GM12878 (cell line): ENCODE measurements around the gene PKD2. TPM values are rescaled to one million over a fixed set of nuclear protein-coding genes. Genes with fewer than 3 reads are reported as not detected.
A peak's percentile ranks its signal among the peaks of the same experiment; 100 is the strongest.

ENCODE experiments used
- ATAC-seq: fragments of 200-7000 bp; cut with Tn5 transposase; 3 replicates; pipeline ENCODE4 v1.9.1; 2020; ENCODE audit warnings: mild to moderate bottlenecking, moderate library complexity
- BruUV-seq: library from RNA; stranded (reverse); fragments of 400-500 nt; replicated peaks from 2 replicates; lab custom pipeline; 2021; lab: Mats Ljungman, UMichigan
- CTCF ChIA-PET: fragments of 300-600 bp; sonication (Branson Sonifier 250); formaldehyde crosslinking; extraction: SDS; loops from one replicate; lab custom pipeline; 2021; ENCODE audit warnings: inconsistent platforms; lab: Yijun Ruan, JAX
- POLR2A ChIA-PET: fragments of 350-600 bp; formaldehyde crosslinking; extraction: SDS; loops from one replicate; lab custom pipeline; 2021; ENCODE audit warnings: inconsistent platforms; lab: Charles Lee
- RAD21 ChIA-PET: fragments of 300-600 bp; sonication (Branson Sonifier 250); formaldehyde crosslinking; loops from one replicate; lab custom pipeline; 2023; ENCODE audit warnings: antibody characterized with exemption; ENCODE audit not compliant: unreplicated experiment; lab: Charles Lee
- SMC1A ChIA-PET: fragments of 300-600 bp; sonication (Branson Sonifier 250); formaldehyde crosslinking; loops from one replicate; lab custom pipeline; 2023; ENCODE audit not compliant: unreplicated experiment, uncharacterized antibody; lab: Charles Lee
- DNase-seq: peaks from one replicate; pipeline ENCODE4 v3.0.0-alpha.2; 2011; ENCODE audit warnings: low read depth, low spot score
- FAIRE-seq: peaks from 3 replicates; lab custom pipeline; 2011; peaks lifted over from hg19 to GRCh38; lab: Jason Lieb, UNC
- H2AFZ ChIP-seq: 2 replicates; pipeline ENCODE4 v1.6.0; 2011; ENCODE audit warnings: low read depth, low read length, control low read depth; ENCODE audit not compliant: control insufficient read depth
- H3K27ac ChIP-seq: 2 replicates; pipeline ENCODE4 v1.5.1; 2011; ENCODE audit warnings: control low read depth; ENCODE audit not compliant: control insufficient read depth, insufficient read depth
- H3K27me3 ChIP-seq, 2 experiments: replicated peaks in 1 of 2; 2 replicates each; pipeline versions ENCODE4 v1.6.0 to v1.6.1; 2011; ENCODE audit warnings: low read length in 1 of 2; ENCODE audit not compliant: control insufficient read depth in 2 of 2, insufficient read depth in 2 of 2
- H3K36me3 ChIP-seq, 2 experiments: 2 replicates each; pipeline ENCODE4 v1.5.1; 2011; ENCODE audit warnings: low read length in 1 of 2; ENCODE audit not compliant: control insufficient read depth in 2 of 2, insufficient read depth in 2 of 2
- H3K4me1 ChIP-seq: 2 replicates; pipeline ENCODE4 v1.6.1; 2011; ENCODE audit warnings: mild to moderate bottlenecking, low read length, moderate library complexity, mixed read lengths; ENCODE audit not compliant: control insufficient read depth, insufficient read depth
- H3K4me2 ChIP-seq: 2 replicates; pipeline ENCODE4 v1.6.0; 2011; ENCODE audit warnings: control low read depth; ENCODE audit not compliant: control insufficient read depth, insufficient read depth
- H3K4me3 ChIP-seq: fragments of 200-600 bp; sonication (generic); 2 replicates; pipeline ENCODE4 v1.5.1; 2016
- H3K79me2 ChIP-seq: 2 replicates; pipeline ENCODE4 v1.6.0; 2011; ENCODE audit warnings: low read length; ENCODE audit not compliant: control insufficient read depth, insufficient read depth
- H3K9ac ChIP-seq: 2 replicates; pipeline ENCODE4 v1.8.0; 2011; ENCODE audit warnings: low read length, control low read depth, mixed read lengths; ENCODE audit not compliant: control insufficient read depth, insufficient read depth
- H3K9me3 ChIP-seq: replicated peaks from 3 replicates; pipeline ENCODE4 v1.5.1; 2011; ENCODE audit warnings: mild to moderate bottlenecking, low read length; ENCODE audit not compliant: control insufficient read depth, insufficient read depth
- H4K20me1 ChIP-seq: 2 replicates; pipeline ENCODE4 v1.6.0; 2011; ENCODE audit not compliant: control insufficient read depth, insufficient read depth
- ASH2L ChIP-seq: fragments of 300-600, 200-600 bp; sonication (generic); IDR thresholded peaks from 2 replicates; pipeline ENCODE4 v1.6.1; 2017; ENCODE audit warnings: low read depth, mild to moderate bottlenecking, borderline replicate concordance
- BMI1 ChIP-seq: fragments of 450-650 bp; IDR thresholded peaks from 2 replicates; pipeline ENCODE4 v1.6.1; 2016; ENCODE audit warnings: mild to moderate bottlenecking, moderate library complexity, borderline replicate concordance
- FOXM1 ChIP-seq: IDR thresholded peaks from 2 replicates; pipeline ENCODE4 v1.6.1; 2012; ENCODE audit warnings: low read depth, mild to moderate bottlenecking, inconsistent platforms, low read length, moderate library complexity
- IKZF2 ChIP-seq, 2 experiments: fragments of 450-650 bp; IDR thresholded peaks; 2 replicates each; pipeline ENCODE4 v1.6.1; 2017; ENCODE audit warnings: mild to moderate bottlenecking in 2 of 2, moderate library complexity in 2 of 2
- MTA2 ChIP-seq: fragments of 450-650 bp; IDR thresholded peaks from 2 replicates; pipeline ENCODE4 v1.6.1; 2016; ENCODE audit warnings: low read depth, mild to moderate bottlenecking, moderate library complexity
- MYB ChIP-seq: fragments of 150-350 bp; IDR thresholded peaks from 2 replicates; pipeline ENCODE4 v1.6.1; 2014; ENCODE audit warnings: mild to moderate bottlenecking, low read depth, low read length, borderline replicate concordance
- NBN ChIP-seq: fragments of 450-650 bp; IDR thresholded peaks from 2 replicates; pipeline ENCODE4 v1.6.1; 2016
- PKNOX1 ChIP-seq: fragments of 450-650 bp; IDR thresholded peaks from 2 replicates; pipeline ENCODE4 v1.6.1; 2016; ENCODE audit warnings: mild to moderate bottlenecking
- RELB ChIP-seq: fragments of 450-650 bp; IDR thresholded peaks from 2 replicates; pipeline ENCODE4 v1.6.1; 2017; ENCODE audit warnings: low read depth, mild to moderate bottlenecking, moderate library complexity
- SMAD5 ChIP-seq: IDR thresholded peaks from 2 replicates; pipeline ENCODE4 v1.6.1; 2016; ENCODE audit warnings: antibody characterized with exemption, low read depth
- SMARCA5 ChIP-seq: fragments of 450-650 bp; IDR thresholded peaks from 2 replicates; pipeline ENCODE4 v1.6.1; 2017; ENCODE audit warnings: mild to moderate bottlenecking
- SPI1 ChIP-seq: IDR thresholded peaks from 2 replicates; pipeline ENCODE4 v1.6.1; 2011; ENCODE audit warnings: low read depth, mild to moderate bottlenecking, low read length, moderate library complexity, borderline replicate concordance; ENCODE audit not compliant: insufficient read depth
- SUZ12 ChIP-seq: fragments of 200-600 bp; sonication (generic); IDR thresholded peaks from one replicate; pipeline ENCODE4 v1.6.1; 2018; ENCODE audit warnings: antibody characterized with exemption, mild to moderate bottlenecking; ENCODE audit not compliant: unreplicated experiment
- TAF1 ChIP-seq: IDR thresholded peaks from 2 replicates; pipeline ENCODE4 v1.6.1; 2011; ENCODE audit warnings: mild to moderate bottlenecking, low read depth, low read length, borderline replicate concordance
- WGBS: methylation state at CpG from one replicate; pipeline ENCODE4 v1.1.6; 2016; ENCODE audit warnings: low lambda C conversion rate; ENCODE audit not compliant: insufficient replicate concordance, insufficient coverage; ENCODE audit errors: missing lambda C conversion rate; 5-methylcytosine and 5-hydroxymethylcytosine counted together
- in situ Hi-C: fragments of 300-500 bp; cut with MboI; formaldehyde crosslinking; loops from 9 replicates; pipeline ENCODE4 v1.14.3; 2018; ENCODE audit warnings: mixed read lengths
- intact Hi-C: fragments of 100-400 bp; cut with micrococcal nuclease; formaldehyde crosslinking; loops from one replicate; pipeline ENCODE4 v1.14.2; 2022; ENCODE audit not compliant: unreplicated experiment
- polyA plus RNA-seq, 11 experiments: library from polyadenylated mRNA; depleted of rRNA in 4 of 11; unstranded in 6 of 11; stranded (reverse) in 5 of 11; fragments of >200 nt; fragmentation: Nextera tagmentation in 4 of 11; fragmentation: Illumina TruSeq in 1 of 11; extraction: Ambion mirVana in 4 of 11; extraction: Trizol in 1 of 11; gene quantifications; 1 replicate in 1 of 11; 2 replicates in 10 of 11; pipeline versions ENCODE4 v1.2.1 to v1.2.3, GENCODE V29; 2011 to 2016; ENCODE audit warnings: inconsistent platforms in 2 of 11, missing spikeins in 2 of 11, low read depth in 1 of 11
- total RNA-seq, 4 experiments: library from RNA; depleted of rRNA in 3 of 4; stranded (reverse); fragments of >200 nt in 3 of 4; fragmentation: Illumina TruSeq in 1 of 4; extraction: Trizol in 1 of 4; gene quantifications; 2 replicates each; pipeline versions ENCODE4 v1.2.1 to v1.2.3, GENCODE V29; 2013 to 2021

The PKD2 gene
- total and polyA plus RNA-seq, 10 of the 15 experiments (the other 5 are each of a cell fraction or from before 2014, with no cell fraction given) = 2.0 to 13.8 (median 8.4) TPM

DNA sequence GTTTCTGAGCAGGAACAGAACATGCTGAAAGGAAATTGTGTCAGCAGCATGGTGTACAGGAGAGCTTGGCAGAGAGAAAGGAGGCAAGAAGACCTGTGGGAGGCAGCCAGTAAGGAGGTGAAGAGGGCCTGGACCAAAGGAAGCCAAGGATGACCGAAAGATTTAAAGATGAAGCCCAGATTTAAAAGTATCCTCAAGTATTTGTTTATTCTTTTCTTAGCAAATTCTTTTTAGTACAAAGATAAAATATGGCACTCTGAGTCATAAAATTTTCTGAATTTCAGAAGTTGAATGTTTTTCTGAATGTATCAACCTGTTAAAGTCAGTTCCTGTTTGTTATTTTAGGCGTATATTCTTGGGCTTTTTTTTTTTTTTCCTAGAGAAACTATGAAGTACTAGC, 3.5 kb downstream of the PKD2 start:
- Histone ChIP-seq H3K4me1 (peaks cover 15% of the 10 kb centered on the region), H3K4me2 (peak overlapping the region; percentile 70), H3K36me3 (no peaks in the 10 kb centered on the region), H4K20me1 (no peaks in the 10 kb centered on the region), H3K27me3 (no peaks in the 10 kb centered on the region), H3K27ac (peak overlapping the region; percentile 27; the same call in 1 of the 2 replicates), H3K4me3 (0 out of 2 replicates have a peak overlapping the region, but pooled peaks have one; percentile 54), H3K9ac (no peak overlapping the region), H2AFZ (peak overlapping the region; percentile 20; the same call in 1 of the 2 replicates), H3K9me3 (no peaks in the 10 kb centered on the region), H3K79me2 (peaks cover 35% of the 10 kb centered on the region)
- ChIA-PET RAD21 (interaction anchor here (0.9 kb wide), 1 partner anchor 10 kb away, joined by 3 read pairs; no protein-coding TSS in a partner anchor), POLR2A (interaction anchor here (0.7 to 1.5 kb wide), 2 partner anchors 10 to 822 kb away, joined by 3 to 4 read pairs; no protein-coding TSS in a partner anchor), SMC1A (interaction anchor here (0.6 to 2.0 kb wide), 5 partner anchors 9 to 278 kb away, joined by 3 to 5 read pairs (median 3); no protein-coding TSS in a partner anchor), CTCF (interaction anchor here (0.6 to 1.3 kb wide), 6 partner anchors 10 to 861 kb away, joined by 3 to 5 read pairs (median 4); no protein-coding TSS in a partner anchor)
- intact Hi-C loops = no loop called here
- 20% methylated on average over 2 of the region's 2 CpGs for WGBS
- ATAC-seq (peak; percentile 8; the same call in 2 of the 3 replicates), DNase-seq (no peak), FAIRE-seq (no peak)
- no TSS peak for BruUV-seq
- TF ChIP-seq TAF1 (no peak), SMARCA5 (no peak)
- in situ Hi-C loops = no loop called here

- FAIRE-seq = no peak
- RAD21 ChIA-PET = interaction anchor here (1.5 to 1.6 kb wide), 2 partner anchors 9 to 20 kb away, joined by 5 to 7 read pairs; no protein-coding TSS in a partner anchor
- Histone ChIP-seq H3K27me3 (no peaks in the 10 kb centered on the region), H3K9me3 (no peaks in the 10 kb centered on the region), H2AFZ (peak overlapping the region; percentile 28; the same call in 1 of the 2 replicates), H3K36me3 (no peaks in the 10 kb centered on the region), H3K4me3 (peak overlapping the region; percentile 3; the same call in 1 of the 2 replicates), H3K4me2 (peak overlapping the region; percentile 73), H3K9ac (no peak overlapping the region; the same call in 1 of the 2 replicates), H3K4me1 (peaks cover 15% of the 10 kb centered on the region), H4K20me1 (no peaks in the 10 kb centered on the region), H3K27ac (no peak overlapping the region; the same call in 1 of the 2 replicates), H3K79me2 (peaks cover 35% of the 10 kb centered on the region)
- SMC1A ChIA-PET = interaction anchor here (0.7 kb wide), 1 partner anchor 9 kb away, joined by 5 read pairs; no protein-coding TSS in a partner anchor
- intact Hi-C loops = no loop called here
- POLR2A ChIA-PET = interaction anchor here (1.1 kb wide), 1 partner anchor 10 kb away, joined by 4 read pairs; no protein-coding TSS in a partner anchor
- BruUV-seq = no TSS peak
- WGBS = 51% methylated on average over 3 of the region's 3 CpGs
- in situ Hi-C loops = no loop called here
- no peak for DNase-seq
- CTCF ChIA-PET = interaction anchor here (2.3 kb wide), 1 partner anchor 21 kb away, joined by 7 read pairs; no protein-coding TSS in a partner anchor
- ATAC-seq = peak; percentile 76
- TF ChIP-seq RELB (peak; percentile 49; the same call in 1 of the 2 replicates), MYB (no peak), FOXM1 (no peak), PKNOX1 (no peak), SMAD5 (no peak), ASH2L (no peak), SUZ12 (no peak), NBN (peak; percentile 38; the same call in 1 of the 2 replicates), MTA2 (peak; percentile 69; the same call in 1 of the 2 replicates), IKZF2 (IDR thresholded peaks at IDR 0.05) (peak; percentile 72 to 80), SPI1 (peak; percentile 74; the same call in 1 of the 2 replicates), BMI1 (no peak)
Measured at GRCh38 chr4:88012647-88013046, 5.2 kb downstream of the PKD2 start.
